Pericardium fibroblast (primary cell): ENCODE measurements around the gene LSM7. TPM values are rescaled to one million over a fixed set of nuclear protein-coding genes. Genes with fewer than 3 reads are reported as not detected.

Source experiments
- total RNA-seq: library from RNA; depleted of rRNA; stranded (reverse); fragments of >200 nt; gene quantifications from 2 replicates; pipeline ENCODE4 v1.2.3, GENCODE V29; 2015

The LSM7 gene
- 203 and 211 TPM in 2 replicates for total RNA-seq

DNA sequence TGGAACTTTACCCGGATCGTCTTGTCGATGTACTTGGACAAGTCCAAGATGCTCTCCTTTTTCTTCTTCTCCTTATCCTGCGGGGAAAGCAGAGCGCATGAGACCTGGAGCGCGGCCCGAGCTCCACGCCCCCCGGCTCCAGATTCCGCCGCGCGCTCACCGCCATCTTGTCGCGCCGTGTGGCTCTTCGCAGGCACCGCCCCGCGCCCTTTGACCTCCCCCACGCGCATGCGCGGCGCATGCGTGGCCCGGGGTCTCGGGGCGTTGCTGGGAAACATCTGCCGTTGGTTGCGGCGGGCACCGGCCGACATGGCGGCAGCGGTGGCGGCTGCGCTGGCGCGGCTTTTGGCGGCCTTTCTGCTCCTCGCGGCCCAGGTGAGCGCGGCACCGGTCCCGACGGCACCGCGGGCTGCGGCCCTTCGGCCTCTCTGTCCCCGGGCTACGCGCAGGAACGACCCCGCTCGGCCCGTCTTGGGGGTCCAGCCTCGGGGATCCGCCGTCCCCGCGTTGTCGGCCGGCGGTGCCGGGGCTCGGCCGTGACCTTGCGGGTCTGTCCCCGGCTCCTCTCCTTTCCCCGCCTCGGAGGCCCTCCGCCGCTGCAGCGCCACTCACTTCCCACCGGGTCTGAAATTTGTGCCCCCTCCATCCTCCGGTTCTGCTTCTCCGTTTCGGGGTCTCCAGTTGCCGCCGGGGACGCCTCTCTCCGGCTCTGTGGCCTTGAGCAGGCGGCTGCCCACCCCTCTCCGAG is at the start of gene LSM7, which contains the start of gene SPPL2B:
Gene LSM7 (minus strand): TSS at position 186 of the 748 bp plus-strand sequence. CDS start 20 bp downstream, at position 166.
Gene SPPL2B (plus strand): TSS at position 284 of the 748 bp plus-strand sequence. CDS start 26 bp downstream, at position 310.

DNA sequence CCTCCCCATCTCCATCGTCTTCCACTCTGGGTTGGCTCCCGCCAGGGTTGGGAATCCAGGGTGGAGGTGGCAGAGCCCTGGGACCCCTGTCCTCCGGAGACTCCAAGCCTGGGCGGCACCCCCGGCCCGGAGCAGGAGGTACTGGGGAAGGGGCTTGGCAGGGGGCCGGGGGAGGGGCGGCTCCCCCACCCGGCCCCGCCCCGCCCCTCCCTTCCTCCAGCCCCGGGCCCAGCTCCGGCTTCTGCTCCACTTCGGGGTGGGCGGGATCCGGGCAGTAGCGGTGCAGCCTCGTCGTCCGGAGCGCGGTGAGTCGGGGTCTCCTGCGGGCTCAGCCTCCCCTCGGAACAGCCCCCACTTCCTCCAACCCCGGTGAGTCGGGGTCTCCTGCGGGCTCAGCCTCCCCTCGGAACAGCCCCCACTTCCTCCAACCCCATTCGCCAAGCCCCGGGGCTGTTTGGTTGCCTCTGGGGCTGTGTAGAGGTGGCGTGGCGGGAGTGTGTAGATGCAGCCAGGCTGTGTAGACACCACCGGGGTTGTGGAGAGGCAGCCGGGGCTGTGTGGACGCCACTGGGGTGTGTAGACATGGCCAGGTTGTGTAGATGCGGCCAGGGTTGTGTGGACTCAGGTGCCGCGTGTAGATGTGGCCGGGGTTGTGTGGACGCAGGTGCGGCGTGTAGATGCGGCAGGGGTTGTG is 31.8 kb upstream of the LSM7 start, which contains the start of gene TMPRSS9:
Gene TMPRSS9 (plus strand): TSS at position 274 of the 694 bp plus-strand sequence. CDS start 29,521 bp downstream, outside the sequence.

DNA sequence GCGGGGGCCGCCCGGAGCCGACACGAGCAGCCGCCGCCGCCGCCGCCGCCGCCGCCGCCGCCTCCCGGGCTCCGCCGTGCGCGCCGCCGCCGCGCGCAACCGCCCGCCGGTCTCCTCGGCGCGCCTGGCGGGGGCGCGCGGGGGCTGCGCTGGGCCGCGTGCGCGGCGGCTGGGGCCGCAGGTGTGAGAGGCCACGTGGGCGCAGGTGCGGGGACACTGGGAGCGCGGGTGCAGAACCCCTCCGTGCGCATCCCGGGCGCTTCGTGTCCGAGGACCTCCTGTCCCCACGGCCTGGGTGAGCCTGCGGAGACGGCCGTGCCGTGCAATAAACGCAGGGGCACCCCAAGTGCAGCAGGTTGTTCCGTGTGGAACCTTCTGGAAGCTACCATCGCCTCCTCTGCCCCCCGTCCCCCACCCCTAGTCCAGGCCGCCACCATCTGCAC is 20.3 kb downstream of the LSM7 start, which contains the start of gene LINGO3:
Gene LINGO3 (minus strand): TSS at position 41 of the 443 bp plus-strand sequence. CDS start 16,378 bp downstream, outside the sequence.

DNA sequence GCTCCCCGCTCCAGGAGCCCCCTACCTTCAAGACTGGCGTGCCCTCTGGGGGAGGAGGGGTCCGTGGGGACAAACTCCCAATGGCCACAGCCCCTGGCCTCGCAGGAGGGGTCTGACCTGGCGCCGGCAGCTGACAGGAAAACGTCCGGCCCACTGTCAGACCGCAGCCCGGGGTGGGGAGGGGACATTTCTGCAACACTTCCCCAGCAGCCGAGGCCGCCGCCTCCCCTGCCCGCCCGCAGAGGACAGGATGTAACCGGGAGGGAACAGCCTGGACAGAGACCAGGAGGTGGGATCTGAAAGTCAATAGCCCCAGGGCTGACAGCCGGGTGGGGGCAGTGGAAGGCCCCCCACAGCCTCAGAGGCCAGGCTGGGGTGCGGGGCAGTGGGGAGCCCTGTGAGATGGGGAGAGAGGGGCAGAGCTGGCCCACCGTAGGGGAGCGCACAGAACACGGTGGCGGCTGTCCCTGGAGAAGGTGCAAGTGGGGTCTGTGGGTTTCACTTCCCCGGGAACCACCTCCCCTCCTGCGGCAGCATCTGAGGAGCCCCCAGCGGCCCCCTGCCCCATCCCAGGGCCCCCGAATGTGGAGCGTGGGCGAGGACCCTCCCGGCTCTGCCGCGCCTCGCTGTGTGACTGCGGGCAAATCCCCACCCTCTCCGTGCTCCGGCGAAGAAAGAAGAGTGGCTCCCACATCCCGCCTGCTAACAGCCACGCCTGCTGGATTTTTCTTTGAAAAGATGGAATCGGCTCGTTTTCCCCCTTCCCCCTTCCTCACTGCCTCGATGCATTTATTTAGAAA is 46.1 kb downstream of the LSM7 start, which contains the start of gene PEAK3:
Gene PEAK3 (minus strand): TSS at position 114 of the 800 bp plus-strand sequence. CDS start 1,244 bp downstream, outside the sequence.

Other genes starting within 250 kb of the LSM7 start
- 26.6 and 36.9 TPM in 2 replicates for gene MOB3A, start 232.3 kb downstream of the LSM7 start, total RNA-seq
- gene IZUMO4, start 231.7 kb downstream of the LSM7 start, total RNA-seq: 0.82 and 1.3 TPM in 2 replicates
- 88.9 and 107 TPM in 2 replicates for gene AP3D1, start 177.0 kb downstream of the LSM7 start, total RNA-seq
- gene DOT1L, start 164.7 kb downstream of the LSM7 start, total RNA-seq: 10.1 and 13.9 TPM in 2 replicates
- 58.4 and 81.5 TPM in 2 replicates for gene PLEKHJ1, start 92.3 kb downstream of the LSM7 start, total RNA-seq
- gene SF3A2, start 91.8 kb downstream of the LSM7 start, total RNA-seq: 34.6 and 36.6 TPM in 2 replicates
- 1.8 and 3.7 TPM in 2 replicates for gene AMH, start 79.3 kb downstream of the LSM7 start, total RNA-seq
- gene JSRP1, start 72.2 kb downstream of the LSM7 start, total RNA-seq: 1.5 TPM in 1 of 2 replicates, not detected in the other
- gene PEAK3, start 46.4 kb downstream of the LSM7 start, total RNA-seq: 0.09 TPM in 1 of 2 replicates, not detected in the other
- not detected in 2 replicates for gene LINGO3, start 20.4 kb downstream of the LSM7 start, total RNA-seq
- 39.2 and 39.3 TPM in 2 replicates for gene SPPL2B, start 98 bp upstream of the LSM7 start, total RNA-seq
- gene TMPRSS9, start 31.7 kb upstream of the LSM7 start, total RNA-seq: not detected in 2 replicates
- gene TIMM13, start 99.0 kb upstream of the LSM7 start, total RNA-seq: 56.1 and 65.8 TPM in 2 replicates
- gene LMNB2, start 128.4 kb upstream of the LSM7 start, total RNA-seq: 43.3 and 45.3 TPM in 2 replicates
- gene GADD45B, start 147.5 kb upstream of the LSM7 start, total RNA-seq: 58.5 and 176 TPM in 2 replicates